Fibroblast of pulmonary artery (primary cell): ENCODE measurements around the gene PDE7B.

Source experiments
- DNase-seq: peaks from one replicate; pipeline ENCODE4 v3.0.0-alpha.2; 2010; ENCODE audit warnings: low read depth
- H3K4me3 ChIP-seq: replicated peaks from 2 replicates; pipeline ENCODE4 v1.5.1; 2011; ENCODE audit warnings: low read depth, mild to moderate bottlenecking, control low read depth, low read length, moderate library complexity
- CTCF ChIP-seq: IDR thresholded peaks from 2 replicates; pipeline ENCODE4 v1.5.1; 2011; ENCODE audit warnings: mild to moderate bottlenecking, control low read depth, low read length, inconsistent platforms; ENCODE audit errors: missing control alignments

Gene PDE7B

GRCh38 chr6:135950669-135951068, 99.2 kb downstream of the PDE7B start:
- no peak overlapping the region for H3K4me3 ChIP-seq
- TF ChIP-seq CTCF: no peak
- no peak for DNase-seq

- TF ChIP-seq CTCF: no peak
- no peak overlapping the region for H3K4me3 ChIP-seq
- DNase-seq: no peak
Observed at GRCh38 chr6:135951169-135951568, 99.7 kb downstream of the PDE7B start.

- H3K4me3 ChIP-seq: no peak overlapping the region
- no peak for TF ChIP-seq CTCF
- DNase-seq: no peak
Observed at GRCh38 chr6:135953818-135954217, 102.3 kb downstream of the PDE7B start.

- TF ChIP-seq CTCF: no peak
- no peak for DNase-seq
- H3K4me3 ChIP-seq: no peak overlapping the region
Observed at GRCh38 chr6:135955099-135955498, 103.6 kb downstream of the PDE7B start.

- peak; percentile 84 for DNase-seq
- no peak overlapping the region for H3K4me3 ChIP-seq
Observed at GRCh38 chr6:135962731-135963130, 111.2 kb downstream of the PDE7B start.

GRCh38 chr6:135970750-135971149, 119.2 kb downstream of the PDE7B start:
- no peak for DNase-seq
- no peak overlapping the region for H3K4me3 ChIP-seq
- no peak for TF ChIP-seq CTCF

More at GRCh38 chr6:135962731-135963130, 111.2 kb downstream of the PDE7B start:
- no peak for TF ChIP-seq CTCF

GRCh38 chr6:135971351-135971750, 119.8 kb downstream of the PDE7B start:
- no peak overlapping the region for H3K4me3 ChIP-seq
- TF ChIP-seq CTCF: no peak
- no peak for DNase-seq
